ENCODE measurements around the gene IRAK3. TPM values are rescaled to one million over a fixed set of nuclear protein-coding genes. Genes with fewer than 3 reads are reported as not detected.
A peak's percentile ranks its signal among the peaks of the same experiment; 100 is the strongest.

The IRAK3 gene
- polyA plus RNA-seq, 10 donors = 2.7 to 8.0 (median 5.6) TPM

DNA sequence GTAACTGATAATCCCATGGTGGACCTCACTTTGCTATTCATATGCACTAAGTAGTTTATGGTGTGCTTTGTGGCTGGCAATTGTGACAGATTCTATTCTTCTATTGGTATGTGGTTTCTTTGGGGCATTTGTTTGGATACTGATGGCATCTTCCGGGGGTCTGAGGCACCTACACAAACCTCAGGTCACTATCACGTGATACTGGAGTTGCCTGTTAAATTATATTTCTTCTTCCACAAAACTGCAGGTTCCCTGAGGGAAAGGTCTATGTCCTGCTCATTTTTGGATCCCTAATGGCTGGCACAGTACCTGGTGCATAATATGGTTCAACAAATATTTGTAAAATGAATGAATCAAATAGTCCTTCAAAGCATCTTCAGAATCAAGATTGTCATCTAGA is 63.8 kb downstream of the IRAK3 start:
- DNase-seq = no peak

DNA sequence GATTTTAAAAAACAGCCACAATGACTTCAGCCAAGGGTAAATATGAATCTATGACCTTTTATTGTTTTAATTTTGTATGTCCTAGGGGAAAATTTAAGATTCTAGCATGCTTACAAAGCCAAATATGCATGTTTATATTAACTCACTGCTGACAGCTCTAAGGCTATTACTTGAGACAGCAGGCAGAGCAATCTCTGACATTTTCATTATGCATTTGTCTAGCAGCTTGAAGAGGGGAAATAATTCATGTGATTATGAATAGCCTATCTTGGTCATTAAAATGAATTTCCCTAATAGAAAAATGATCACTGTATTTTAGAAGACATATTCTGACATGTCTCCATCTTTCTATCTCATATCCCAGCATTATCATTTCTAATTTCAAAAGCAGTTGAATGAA is 66.7 kb downstream of the IRAK3 start:
- DNase-seq = no peak

DNA sequence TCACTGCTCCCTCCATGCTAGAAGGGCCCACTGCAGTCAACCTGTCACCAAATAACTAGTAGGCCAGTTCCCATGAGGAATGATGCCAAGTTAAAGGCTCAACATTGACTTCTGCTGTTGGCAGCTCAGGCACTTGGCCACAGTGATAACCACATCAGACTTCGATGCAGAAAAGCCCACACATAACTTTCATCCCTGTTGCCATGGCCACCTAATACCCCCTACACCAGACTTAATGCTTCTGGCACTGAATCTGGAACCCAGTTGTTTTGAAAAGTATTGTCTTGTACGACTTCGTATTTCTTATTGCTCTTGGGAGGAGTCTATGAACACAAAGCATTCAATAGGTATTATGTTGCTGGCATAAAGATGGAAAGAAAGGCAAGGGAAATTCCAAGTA is 69.0 kb downstream of the IRAK3 start:
- DNase-seq = no peak

DNA sequence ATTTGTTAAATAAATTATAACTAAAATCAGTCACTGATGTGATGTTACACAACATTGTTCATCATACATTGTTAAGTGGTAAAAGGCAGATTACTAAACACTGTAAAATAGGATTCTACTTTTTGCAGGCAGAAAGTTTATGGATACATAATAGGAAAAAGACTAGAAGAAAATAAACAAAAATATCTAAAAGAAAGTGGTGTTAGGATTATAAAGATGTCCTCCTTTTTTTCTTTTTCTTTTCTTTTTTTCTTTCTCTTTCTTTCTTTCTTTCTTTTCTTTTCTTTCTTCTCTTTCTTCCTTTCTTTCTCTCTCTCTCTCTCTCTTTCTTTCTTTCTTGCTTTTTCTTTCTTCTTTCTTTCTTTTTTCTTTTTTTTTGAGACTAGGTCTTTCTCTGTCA is 73.7 kb downstream of the IRAK3 start:
- no peak for DNase-seq

DNA sequence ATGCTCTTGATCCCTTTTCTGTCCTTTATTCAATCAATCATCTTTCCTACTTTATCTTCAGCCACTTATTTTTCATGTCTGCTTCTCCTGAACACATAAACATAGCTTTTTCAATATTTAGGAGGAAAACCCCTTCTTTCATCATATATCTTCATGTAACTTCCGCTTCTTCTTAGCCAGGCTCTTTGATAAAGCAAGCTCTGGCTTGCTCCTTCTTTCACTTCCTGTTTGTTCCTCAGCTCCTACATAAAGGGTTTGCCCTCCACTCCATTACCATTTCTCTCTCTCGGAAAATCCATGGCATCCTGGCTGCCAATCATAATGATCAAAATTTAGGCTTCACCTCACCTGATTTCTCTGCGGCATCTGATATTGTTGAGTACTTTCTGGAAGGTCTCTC is 79.5 kb downstream of the IRAK3 start:
- DNase-seq = peak in 1 of 3 donors; percentile 18

DNA sequence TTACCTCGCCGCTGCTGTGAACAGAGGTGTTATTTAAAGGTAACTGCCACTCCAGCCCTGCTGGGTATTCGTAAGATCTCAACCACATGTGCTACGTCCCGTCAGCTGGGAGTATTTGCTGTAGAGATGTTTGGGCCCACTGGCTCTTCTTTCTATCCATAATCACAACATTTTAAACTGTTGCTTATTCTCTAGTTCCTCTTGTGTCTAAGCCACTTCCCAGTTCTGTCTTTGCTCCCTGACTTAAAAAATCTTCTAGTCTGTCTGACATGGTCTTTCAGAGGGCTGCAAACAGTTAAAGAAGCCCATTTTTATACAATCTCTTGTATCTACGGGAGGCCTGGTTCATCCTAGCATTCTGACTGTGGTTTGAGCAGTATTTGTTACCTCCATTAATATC is 80.1 kb downstream of the IRAK3 start:
- no peak for DNase-seq

DNA sequence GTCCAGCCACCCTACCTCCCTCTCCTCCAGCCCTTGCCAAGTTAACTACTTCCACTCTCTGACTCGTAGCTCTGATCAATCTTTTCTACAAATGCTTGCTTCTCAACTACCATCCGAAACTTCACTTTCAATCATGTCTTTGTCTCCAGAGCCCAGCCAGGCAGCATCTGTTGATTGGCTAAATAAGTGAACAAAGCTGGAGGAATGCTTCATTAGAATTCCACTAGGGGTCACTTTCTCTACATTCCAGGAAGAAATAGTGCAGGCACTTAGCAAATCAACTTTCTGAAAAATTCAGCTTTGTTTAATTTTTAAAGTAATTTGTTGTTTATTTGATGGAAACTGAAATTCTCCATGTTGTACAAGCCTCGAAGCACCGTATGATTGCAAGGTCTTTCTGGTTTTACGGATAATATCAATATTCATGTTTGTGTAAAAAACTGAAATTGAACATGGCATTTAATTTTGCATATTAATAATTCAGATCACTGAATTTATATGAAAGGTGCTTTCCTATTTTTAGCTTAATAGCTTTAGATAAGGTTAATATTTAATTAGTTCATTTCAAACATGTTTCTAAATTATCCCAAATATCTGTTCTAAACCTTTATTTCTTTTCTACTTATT is 80.9 kb downstream of the IRAK3 start:
- peak in 2 of 3 donors; percentile 16 to 36 for DNase-seq

DNA sequence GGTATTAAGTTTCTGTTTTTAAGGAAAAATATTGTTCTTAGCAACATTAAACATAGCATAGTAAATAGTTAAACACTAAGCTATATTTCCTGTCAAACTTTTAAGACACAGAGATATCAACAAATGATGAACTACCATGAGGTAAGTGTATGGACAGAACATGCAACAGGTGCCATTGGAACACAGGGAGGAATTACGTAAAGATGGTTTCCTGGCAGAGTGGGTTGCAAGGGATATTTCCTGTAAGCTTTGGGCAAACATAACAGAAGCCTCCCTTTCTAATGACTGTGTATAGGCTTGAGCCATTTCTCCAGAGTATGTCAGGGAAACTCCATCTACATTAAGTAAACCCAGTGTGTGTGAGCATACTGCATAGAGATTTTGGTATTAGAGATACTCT is 81.6 kb downstream of the IRAK3 start:
- DNase-seq = no peak

DNA sequence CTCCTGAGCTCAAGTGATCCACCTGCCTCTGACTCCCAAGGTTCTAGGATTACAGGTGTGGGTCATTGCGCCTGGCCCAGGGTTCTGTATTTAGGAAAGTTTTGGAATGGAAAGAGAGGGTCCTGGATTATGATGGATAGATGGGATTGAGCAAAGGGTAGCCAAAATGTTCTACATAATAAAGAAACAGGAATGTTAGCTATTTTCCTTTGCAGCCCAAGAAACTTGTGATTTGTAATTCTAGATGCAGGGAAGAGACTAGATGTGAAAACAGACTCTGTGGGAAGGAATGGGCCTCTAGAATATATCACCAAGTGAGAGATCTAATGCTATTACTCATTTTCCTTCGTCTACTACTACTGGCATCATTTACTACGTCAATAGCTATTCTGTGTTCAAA is 83.6 kb downstream of the IRAK3 start:
- DNase-seq = no peak

DNA sequence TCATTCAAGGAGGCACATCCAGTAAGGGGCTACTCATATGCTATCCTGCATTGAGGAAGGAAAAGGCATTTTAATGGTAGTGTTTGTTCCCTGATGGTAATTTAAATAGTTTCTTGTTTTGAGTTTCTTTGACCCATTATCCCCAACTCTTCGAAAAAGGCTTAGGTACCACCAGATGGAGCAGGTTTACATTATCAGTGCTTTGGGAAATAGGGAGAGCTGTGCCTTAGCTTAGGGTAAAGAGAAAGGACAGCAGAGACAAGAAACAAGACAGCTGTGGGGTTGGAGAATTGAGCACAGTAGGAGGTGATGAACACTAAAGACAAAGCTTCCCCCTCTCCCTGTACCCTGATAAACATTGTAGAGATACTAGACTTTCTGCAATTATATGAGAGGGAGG is 84.1 kb downstream of the IRAK3 start:
- no peak for DNase-seq

DNA sequence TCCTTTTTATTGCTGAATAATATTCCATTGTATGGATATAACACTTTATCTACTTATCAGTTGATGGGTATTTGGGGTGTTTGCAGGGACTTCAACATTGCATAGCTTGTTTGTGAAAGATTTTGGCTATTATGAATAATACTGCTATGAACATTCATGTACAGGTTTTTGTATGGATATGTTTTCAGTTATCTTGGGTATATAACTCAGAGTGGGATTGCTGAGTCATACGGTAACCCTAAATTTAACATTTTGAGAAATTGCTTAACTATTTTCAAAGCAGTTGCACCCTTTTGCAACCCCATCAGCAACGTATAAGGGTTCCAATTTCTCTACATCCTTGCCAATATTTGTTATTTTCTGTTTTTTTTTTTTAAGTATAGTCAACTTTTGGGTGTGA is 86.0 kb downstream of the IRAK3 start:
- no peak for DNase-seq

DNA sequence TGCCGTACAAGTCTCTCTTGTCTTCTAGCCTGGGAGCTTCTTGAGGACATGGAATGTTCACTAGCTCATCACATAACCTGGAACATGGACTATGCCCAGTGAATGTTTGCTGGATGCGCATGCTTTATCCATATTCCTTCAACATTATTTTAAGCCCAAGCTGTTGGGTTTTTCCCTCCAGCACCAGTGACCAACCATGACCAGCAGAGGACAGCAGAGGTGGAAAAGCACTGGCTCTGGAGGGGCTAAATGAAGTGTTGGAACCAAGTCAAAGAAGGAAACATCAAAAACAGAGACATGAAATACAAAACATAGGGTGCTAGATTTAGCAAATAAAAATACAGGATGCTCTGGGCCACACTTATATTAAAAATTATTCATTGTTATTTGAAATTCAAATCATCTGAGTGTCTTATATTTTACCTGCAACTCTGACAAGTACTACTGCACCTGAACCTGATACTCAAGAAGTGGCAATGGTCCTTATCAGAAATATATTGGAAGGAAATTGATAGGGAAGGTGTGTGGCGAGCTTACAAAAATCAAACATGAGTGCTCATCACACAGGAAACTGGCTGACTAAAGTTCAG is 90.2 kb downstream of the IRAK3 start:
- no peak for DNase-seq

DNA sequence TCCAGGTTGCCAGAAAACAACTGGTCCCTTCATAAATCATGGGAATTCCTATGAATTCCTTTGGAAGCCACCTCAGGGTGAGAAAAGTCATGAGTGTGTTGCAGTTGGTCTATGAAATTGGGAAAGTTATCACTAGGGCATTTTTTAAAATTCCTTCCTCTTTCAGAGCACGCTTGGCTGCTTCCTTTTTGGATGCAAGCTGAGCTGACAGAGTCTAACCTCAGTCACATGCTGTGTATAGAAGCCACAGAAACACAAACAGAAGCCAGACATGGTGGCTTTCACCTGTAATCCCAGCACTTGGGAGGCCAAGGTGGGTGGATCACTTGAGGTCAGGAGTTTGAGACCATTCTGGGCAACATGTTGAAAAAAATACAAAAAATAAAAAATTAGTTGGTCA is 91.5 kb downstream of the IRAK3 start:
- DNase-seq = no peak

DNA sequence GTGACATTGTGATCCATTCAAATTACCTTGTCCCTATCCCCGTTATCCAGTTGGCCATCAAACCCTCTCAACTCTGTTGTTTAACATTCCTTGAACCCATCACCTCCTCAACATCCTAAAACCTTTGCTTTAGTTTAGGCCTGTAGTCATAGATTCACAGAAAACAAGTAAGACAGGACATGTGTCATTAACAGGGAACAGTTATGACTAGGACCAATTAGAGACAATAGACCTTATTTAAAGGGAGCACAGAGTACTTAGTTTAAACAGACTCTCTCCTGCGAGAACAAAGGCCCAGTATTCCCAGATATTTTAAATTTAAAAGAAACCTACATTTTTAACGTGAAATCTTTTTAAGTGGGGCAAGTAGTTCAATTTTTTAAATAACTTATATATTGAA is 93.2 kb downstream of the IRAK3 start:
- no peak for DNase-seq

DNA sequence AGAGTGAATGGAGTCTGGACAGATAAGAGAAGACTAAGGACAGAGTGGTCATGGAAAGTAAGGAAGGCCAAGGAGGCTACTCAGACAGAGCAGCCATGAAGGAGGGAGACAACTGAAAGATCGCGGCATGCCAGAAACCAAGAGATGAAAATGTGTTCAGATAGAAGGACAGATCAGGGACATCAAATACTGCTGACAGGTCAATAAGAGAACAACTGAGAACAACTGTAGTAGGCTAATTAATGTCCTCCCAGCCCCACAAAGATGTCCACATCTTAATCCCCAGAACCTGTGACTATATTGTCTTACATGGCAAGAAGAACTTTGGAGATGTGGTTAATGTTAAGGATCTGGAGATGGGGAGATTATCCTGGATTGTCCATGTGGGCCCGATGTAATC is 98.3 kb downstream of the IRAK3 start:
- no peak for DNase-seq

DNA sequence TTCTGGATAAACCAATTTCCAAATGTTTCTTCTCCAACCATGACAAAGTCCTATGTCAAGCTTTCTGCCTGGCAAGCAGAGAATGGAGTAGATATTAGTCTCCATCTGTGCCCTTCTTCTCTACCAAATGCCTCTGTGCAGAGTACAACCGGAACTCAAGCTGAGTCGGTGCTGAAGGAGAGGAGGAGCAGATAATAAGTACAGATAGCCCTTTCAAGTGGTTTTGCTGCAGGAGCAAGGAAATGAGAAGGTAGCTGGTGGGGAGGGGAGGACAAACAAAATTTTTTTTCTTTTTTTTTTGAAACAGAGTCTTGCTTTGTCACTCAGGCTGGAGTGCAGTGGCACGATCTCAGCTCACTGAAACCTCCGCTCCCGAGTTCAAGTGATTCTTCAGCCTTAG is 99.1 kb downstream of the IRAK3 start:
- no peak for DNase-seq

DNA sequence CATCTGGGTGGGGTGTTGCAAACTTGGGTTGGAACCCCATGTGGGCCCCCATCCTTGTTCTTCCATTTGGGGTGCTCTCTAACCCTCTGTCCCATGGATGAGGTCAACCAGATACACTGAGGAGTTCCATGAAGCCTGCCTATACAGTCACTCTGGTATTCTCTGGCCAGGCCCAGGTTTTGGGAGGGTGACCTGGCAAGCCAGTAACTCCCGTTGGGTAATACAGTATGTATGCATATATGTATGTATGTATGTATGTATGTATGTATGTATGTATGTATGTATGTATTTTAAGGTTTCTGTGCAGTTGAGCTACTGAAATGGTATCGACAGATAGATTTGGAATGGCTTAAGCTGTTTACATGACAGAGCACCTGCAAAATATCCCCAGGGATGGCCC is 100.5 kb downstream of the IRAK3 start:
- DNase-seq = no peak

DNA sequence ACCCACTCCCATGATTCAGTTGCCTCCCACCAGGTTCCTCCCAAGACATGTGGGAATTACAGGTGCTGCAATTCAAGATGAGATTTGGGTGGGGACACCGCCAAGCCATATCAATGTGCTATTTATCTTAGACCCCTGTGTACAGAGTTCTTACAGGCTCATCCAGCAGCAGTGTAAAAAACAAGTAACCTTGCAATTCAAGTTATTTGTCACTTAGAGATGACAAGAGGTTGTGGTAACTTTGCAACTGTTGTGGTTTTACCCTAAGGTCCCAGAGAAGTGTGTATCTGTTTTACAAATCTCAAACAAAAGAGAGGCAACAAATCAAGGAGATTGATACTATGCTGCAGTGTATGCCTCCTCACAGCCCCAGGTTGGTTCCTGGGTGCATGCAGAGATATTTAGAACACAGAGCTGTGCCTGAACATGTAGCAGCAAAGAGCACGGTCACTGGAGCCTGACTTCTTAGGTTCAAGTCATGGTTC is 101.7 kb downstream of the IRAK3 start:
- no peak for DNase-seq

DNA sequence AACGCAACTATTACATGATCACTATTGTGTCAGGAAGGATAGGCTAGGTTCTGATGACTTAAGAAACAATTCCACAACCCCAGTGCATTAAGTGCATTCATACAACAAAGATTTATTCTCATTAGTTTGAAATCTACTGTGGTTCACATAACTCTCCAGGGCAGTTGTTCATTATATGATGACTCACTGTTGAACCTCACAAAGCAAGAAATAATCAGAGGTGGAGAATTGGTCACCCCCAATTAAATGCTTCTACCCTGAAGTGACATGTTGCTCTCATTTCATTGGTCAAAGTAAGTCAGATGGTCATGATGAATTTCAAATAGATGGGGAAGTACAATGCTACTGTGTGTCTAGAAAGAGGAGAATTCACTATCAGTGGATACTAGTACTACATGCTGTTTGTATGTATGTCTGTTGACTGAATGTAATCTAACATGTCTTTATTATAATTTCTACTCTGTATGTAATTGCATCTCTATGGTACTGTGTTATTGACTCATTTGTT is 107.2 kb downstream of the IRAK3 start:
- DNase-seq = no peak

DNA sequence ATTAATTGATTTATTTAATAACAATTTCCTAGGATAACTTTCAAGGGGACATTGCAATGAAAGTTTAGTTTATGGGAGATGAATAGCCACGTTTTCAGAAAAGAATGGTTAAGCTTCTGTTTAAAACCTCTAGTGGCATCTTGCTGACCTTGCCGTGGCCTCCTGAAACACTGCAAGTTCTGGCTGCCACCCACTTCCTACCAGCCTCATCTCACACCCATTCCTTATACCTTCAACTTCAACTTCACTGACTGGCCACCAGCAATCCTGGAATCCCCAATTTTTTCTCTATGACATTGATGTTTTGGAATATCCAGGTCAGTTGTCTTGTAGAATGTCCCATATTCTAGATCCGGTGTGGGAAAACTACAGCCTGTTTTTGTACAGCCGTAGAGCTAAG is 108.1 kb downstream of the IRAK3 start:
- no peak for DNase-seq

DNA sequence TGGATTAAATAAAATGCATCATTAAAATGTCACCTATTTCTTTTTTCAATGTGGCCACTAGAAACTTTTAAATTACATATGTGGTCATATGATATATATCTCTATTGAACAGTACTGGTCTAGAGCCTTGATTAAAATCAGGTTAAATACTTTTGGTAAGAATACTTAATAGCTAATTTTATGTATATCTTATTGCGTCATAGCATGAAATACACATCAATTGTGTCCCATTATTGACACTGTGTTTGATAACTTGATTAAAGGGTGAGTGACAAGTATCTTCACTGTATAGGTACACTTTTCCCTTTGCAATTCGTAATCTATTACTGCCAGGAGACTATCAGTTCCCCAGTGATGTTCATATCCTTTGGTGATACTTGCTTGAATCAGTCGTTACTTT is 108.9 kb downstream of the IRAK3 start:
- DNase-seq = no peak

DNA sequence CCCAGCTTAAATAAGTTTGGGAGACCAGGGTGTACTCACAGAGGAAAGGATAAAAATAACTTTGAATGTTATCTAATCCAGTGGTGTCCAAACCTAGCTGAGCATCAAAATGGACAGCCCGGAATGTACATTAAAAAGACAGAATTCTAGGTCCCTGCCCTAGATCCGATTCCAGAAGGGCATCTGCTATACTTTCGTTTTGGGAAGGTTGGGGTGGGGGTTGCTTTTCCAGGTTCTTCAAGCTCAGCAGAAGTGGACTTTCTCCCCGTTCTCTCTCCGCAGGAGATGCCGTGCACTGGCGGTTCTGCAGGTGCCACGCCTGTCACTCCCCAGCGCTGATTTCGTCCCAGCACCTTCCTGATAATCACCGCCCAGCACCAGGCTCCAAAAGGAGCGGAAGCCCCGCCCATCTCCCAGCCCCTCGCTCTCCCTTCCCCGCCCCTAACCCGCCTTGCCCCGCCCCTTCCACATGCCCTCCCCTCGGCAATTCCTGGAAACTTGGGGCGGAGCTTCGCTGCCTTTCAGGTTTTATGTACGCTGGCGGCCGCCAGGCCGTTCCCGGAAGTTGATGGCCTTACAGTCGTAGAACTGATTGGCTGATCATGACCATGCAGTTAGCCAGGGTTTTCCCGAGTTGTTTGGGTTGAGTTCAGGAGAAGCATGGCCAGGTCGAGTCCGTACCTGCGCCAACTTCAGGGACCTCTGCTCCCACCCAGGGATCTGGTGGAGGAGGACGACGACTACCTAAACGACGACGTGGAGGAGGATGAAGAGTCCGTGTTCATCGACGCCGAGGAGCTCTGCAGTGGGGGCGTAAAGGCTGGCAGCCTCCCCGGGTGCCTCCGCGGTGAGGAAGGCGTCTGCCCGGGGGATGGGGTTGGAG is 113.2 kb downstream of the IRAK3 start, which contains the start of gene HELB:
TSS of gene HELB (plus strand) at position 550 of the 883 bp plus-strand sequence. CDS start at position 661, 111 bp downstream.
- DNase-seq = peak; percentile 97 to 98 (median 97)

DNA sequence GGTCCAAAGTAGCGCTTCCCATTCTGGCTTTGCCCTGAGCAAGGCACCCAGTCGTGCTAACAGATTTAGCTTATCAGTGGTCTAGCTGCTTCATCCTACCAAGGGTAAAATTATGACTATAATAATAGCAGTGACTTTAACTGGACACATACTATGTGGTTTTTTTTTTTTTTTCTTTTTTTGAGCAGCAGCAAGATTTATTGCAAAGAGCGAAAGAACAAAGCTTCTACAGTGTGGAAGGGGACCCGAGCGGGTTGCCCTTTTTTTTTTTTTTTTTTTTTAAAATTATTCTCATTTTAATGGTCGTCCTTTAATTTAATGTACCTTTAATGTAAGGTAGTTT is 113.8 kb downstream of the IRAK3 start:
- no peak for DNase-seq

Measured in muscle of back (tissue), 11 donors.